NCI-H524 (cell line): ENCODE results near the gene XK.
A peak's percentile ranks its signal among the peaks of the same experiment; 100 is the strongest.
"Not testable (repeated sequence)": the region's sequence is repeated elsewhere in the genome, so short reads cannot be mapped to it uniquely, and the experiment has no call there.

Experiments used
- DNase-seq, 2 experiments: peaks; one replicate each; lab custom pipeline; 2025; lab: John Stamatoyannopoulos, UW

XK gene

DNA sequence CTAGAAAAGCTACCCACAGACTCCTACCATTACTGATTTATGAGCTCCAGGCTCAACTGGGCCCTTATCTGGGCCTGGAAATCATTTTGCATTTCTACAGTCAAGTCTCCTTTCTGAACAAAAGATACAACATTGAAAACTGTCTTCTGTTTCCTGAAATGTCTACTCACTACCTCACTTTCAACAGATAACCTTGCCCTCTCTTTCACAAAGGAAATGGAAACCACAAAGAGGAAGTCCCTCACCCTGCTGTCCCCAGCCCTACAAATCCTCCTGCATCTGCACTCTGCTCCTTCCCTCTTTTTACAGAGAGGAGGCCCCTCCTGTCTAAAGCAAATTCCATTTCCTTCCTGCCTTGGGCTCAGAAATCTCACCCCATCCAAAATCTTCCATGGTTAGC is 69.4 kb downstream of the XK start:
- DNase-seq = no peak

GRCh38 chrX:37757082-37757481 is 71.5 kb downstream of the XK start:
- DNase-seq = no peak

DNA sequence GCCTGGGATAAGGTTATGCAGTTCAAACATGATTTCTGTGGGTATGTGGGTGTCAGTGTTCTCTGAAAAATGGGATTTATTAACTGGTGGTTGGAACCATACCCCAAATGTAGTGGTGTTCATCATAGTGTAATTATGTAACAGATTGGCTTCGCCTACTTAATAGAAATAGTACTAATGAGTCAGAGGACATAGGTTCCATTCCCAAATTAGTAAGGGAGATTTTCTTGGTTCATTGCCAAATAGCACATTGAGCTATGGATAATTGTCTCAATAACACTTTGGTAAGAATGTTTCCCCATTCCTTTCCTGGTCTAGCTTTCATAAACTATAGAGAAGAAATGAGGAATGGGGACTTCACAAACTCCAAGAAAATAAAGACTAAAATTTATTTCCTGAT is 73.8 kb downstream of the XK start:
- DNase-seq = no peak

DNA sequence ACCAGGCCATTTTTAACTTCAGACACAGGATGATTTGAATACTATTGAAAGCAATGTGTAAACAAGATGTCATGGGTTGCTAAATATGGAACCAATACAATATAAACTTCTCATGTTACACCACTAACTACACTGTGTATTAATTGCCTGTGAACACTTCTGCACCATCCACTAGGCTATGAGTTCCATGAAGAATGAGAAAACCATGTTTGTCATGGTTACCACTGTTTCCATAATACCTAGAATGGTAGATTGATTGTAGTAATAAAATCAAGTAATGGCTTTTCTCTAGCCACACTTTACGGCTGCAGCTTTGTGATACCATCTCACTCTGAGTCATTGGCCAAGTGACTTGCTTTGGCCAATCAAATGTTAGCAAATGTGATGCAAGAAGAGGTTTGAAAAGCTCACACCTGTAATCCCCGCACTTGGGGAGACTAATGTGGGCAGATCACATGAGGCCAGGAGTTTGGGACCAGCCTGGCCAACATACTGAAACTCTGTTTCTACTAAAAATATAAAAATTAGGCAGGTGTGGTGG is 74.4 kb downstream of the XK start:
- DNase-seq = no peak

- no peak for DNase-seq
Measured at GRCh38 chrX:37763400-37763799, 77.8 kb downstream of the XK start.

GRCh38 chrX:37765507-37765906 is 79.9 kb downstream of the XK start:
- peak in 1 of 2 experiments; percentile 25 for DNase-seq

- no peak for DNase-seq
Measured at GRCh38 chrX:37767430-37767829, 81.8 kb downstream of the XK start.

DNA sequence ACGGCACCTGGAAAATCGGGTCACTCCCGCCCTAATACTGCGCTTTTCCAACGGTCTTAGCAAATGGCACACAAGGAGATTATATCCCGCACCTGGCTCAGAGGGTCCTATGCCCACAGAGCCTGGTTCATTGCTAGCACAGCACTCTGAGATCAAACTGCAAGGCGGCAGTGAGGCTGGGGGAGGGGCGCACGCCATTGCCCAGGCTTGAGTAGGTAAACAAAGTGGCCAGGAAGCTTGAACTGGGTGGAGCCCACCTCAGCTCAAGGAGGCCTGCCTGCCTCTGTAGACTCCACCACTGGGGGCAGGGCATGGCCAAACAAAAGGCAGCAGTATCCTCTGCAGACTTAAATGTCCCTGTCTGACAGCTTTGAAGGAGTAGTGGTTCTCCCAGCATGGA is 83.3 kb downstream of the XK start:
- not testable (repeated sequence) for DNase-seq

DNA sequence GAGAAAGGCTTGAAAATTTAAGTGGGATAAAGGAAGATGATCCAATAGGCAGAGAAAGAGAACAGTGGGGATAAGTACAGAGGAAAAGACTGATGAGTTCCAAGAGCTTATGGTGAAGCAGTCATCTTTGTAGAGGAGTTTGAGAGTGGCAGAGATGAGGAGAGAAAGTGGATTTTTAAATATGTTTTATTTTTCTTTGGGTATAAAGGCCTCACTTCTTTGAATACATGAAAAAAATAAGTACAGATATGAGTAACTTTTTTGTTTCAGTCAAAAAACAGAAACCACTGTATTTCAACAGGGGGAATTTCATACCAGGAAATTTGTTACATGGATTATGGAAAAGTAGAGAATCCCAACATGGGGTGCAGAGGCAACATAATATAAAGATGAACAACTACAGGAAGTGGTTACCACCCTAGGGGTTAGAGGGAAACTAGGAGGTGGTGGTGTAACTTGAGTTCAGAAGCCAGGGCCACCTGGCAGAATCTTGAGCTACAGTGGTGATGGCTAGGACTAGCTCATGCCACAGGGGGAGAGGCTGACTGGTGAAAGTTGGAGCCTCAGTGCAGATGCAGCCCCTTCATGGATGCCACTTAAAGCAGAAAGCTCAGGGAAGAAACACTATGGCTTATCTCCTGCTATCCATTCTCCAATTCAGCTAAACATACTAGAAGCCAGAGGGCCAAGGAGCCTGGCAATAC is 90.8 kb downstream of the XK start:
- no peak for DNase-seq

GRCh38 chrX:37776987-37777325 is 91.4 kb downstream of the XK start:
- DNase-seq = no peak

- no peak for DNase-seq
Measured at GRCh38 chrX:37779857-37780256, 94.3 kb downstream of the XK start, which contains the start of gene CYBB. TSS of gene CYBB (plus strand) at chrX:37780059. CDS start at chrX:37780078, 19 bp downstream.

DNA sequence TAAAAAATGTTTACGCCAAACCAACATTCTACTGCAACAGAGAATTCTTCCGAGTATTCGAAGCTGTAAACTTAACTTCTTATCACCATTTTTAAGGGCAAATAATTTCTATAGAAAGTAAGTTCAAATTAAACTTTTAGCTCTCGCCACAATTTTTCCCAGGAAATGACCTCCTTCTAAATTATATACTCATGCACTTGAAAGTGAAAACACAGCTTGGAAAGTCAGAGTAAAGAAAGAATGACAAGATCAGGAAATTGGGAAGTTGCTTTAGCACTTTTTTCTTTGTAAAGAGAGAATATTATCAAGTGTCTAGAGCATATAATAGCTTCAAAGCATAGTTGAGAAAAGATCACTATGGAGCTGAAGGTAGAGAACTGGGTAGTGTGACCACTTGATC is 95.5 kb downstream of the XK start:
- no peak for DNase-seq
